Jurkat, Clone E6-1 (cell line): ENCODE results near the gene ZNF512.
"Not testable (repeated sequence)": the region's sequence is repeated elsewhere in the genome, so short reads cannot be mapped to it uniquely, and the experiment has no call there.

Experiments used
- DNase-seq: peaks from one replicate; pipeline ENCODE4 v3.0.0-alpha.2; 2011; ENCODE audit warnings: low read depth, low spot score
- H3K4me3 ChIP-seq: 2 replicates; pipeline ENCODE4 v1.5.1; 2011; ENCODE audit warnings: mild to moderate bottlenecking, low read length, control low read depth, moderate library complexity

ZNF512 gene

GRCh38 chr2:27627963-27628766 is 45.3 kb downstream of the ZNF512 start:
- H3K4me3 ChIP-seq: peak overlapping the region; percentile 92
- no peak for DNase-seq

GRCh38 chr2:27628767-27629709 is 46.2 kb downstream of the ZNF512 start, which contains the start of the genes CCDC121 and GPN1:
Gene CCDC121 (minus strand): TSS chr2:27629012. CDS start chr2:27627799, 1,213 bp downstream.
Gene GPN1 (plus strand): TSS chr2:27629050. CDS start chr2:27629059, 9 bp downstream.
- peak; percentile 91 for DNase-seq
- peak within 1 kb of the TSS; percentile 92 for H3K4me3 ChIP-seq

GRCh38 chr2:27630257-27630656 is 47.4 kb downstream of the ZNF512 start:
- DNase-seq, H3K4me3 ChIP-seq: not testable (repeated sequence)

- no peak for DNase-seq
- no peak overlapping the region for H3K4me3 ChIP-seq
These were observed 51.4 kb downstream of the ZNF512 start for GRCh38 chr2:27634291-27634690.

GRCh38 chr2:27636766-27637165 is 53.9 kb downstream of the ZNF512 start:
- H3K4me3 ChIP-seq: no peak overlapping the region
- DNase-seq: no peak

- DNase-seq: no peak
These were observed 55.3 kb downstream of the ZNF512 start for GRCh38 chr2:27638037-27638637.

GRCh38 chr2:27638709-27639108 is 55.9 kb downstream of the ZNF512 start:
- H3K4me3 ChIP-seq: no peak overlapping the region
- DNase-seq: no peak

More at GRCh38 chr2:27638037-27638637, 55.3 kb downstream of the ZNF512 start:
- H3K4me3 ChIP-seq: no peak overlapping the region

- no peak for DNase-seq
- H3K4me3 ChIP-seq: no peak overlapping the region
These were observed 57.9 kb downstream of the ZNF512 start for GRCh38 chr2:27640722-27641245.

GRCh38 chr2:27645197-27645596 is 62.4 kb downstream of the ZNF512 start:
- DNase-seq: no peak
- no peak overlapping the region for H3K4me3 ChIP-seq

- DNase-seq: no peak
- no peak overlapping the region for H3K4me3 ChIP-seq
These were observed 64.4 kb downstream of the ZNF512 start for GRCh38 chr2:27647289-27647688.

- no peak overlapping the region for H3K4me3 ChIP-seq
These were observed 64.9 kb downstream of the ZNF512 start for GRCh38 chr2:27647737-27648136.

GRCh38 chr2:27651056-27651455 is 68.2 kb downstream of the ZNF512 start:
- H3K4me3 ChIP-seq: no peak overlapping the region
- DNase-seq: no peak

More at GRCh38 chr2:27647737-27648136, 64.9 kb downstream of the ZNF512 start:
- no peak for DNase-seq

GRCh38 chr2:27652341-27652740 is 69.5 kb downstream of the ZNF512 start:
- DNase-seq: no peak
- H3K4me3 ChIP-seq: no peak overlapping the region

- no peak for DNase-seq
- no peak overlapping the region for H3K4me3 ChIP-seq
These were observed 69.9 kb downstream of the ZNF512 start for GRCh38 chr2:27652790-27653189.

GRCh38 chr2:27653397-27653796 is 70.6 kb downstream of the ZNF512 start:
- no peak for DNase-seq
- no peak overlapping the region for H3K4me3 ChIP-seq

- no peak for DNase-seq
- H3K4me3 ChIP-seq: no peak overlapping the region
These were observed 72.5 kb downstream of the ZNF512 start for GRCh38 chr2:27655155-27655951.

- H3K4me3 ChIP-seq: no peak overlapping the region
- DNase-seq: no peak
These were observed 78.5 kb downstream of the ZNF512 start for GRCh38 chr2:27661371-27661770.
